Fibroblast of villous mesenchyme (primary cell): ENCODE data around the gene FMO4. TPM values are rescaled to one million over a fixed set of nuclear protein-coding genes. Genes with fewer than 3 reads are reported as not detected.
"Not testable (repeated sequence)": the region's sequence is repeated elsewhere in the genome, so short reads cannot be mapped to it uniquely, and the experiment has no call there.

Experiments used
- DNase-seq: peaks from one replicate; pipeline ENCODE4 v3.0.0-alpha.2; 2010; ENCODE audit warnings: low read depth
- H3K4me3 ChIP-seq: 2 replicates; pipeline ENCODE4 v1.5.1; 2011; ENCODE audit warnings: low read depth, mild to moderate bottlenecking, low read length
- total RNA-seq: library from RNA; depleted of rRNA; stranded (reverse); fragments of >200 nt; gene quantifications from 2 replicates; pipeline ENCODE4 v1.2.3, GENCODE V29; 2012
- TF ChIP-seq, protein P1 (sequence below): IDR thresholded peaks from 2 replicates; pipeline ENCODE4 v1.5.1; 2012; ENCODE audit warnings: low read depth, mild to moderate bottlenecking, low read length; ENCODE audit not compliant: insufficient read depth

FMO4 gene
- total RNA-seq, 1 donor = 1.7 TPM

DNA sequence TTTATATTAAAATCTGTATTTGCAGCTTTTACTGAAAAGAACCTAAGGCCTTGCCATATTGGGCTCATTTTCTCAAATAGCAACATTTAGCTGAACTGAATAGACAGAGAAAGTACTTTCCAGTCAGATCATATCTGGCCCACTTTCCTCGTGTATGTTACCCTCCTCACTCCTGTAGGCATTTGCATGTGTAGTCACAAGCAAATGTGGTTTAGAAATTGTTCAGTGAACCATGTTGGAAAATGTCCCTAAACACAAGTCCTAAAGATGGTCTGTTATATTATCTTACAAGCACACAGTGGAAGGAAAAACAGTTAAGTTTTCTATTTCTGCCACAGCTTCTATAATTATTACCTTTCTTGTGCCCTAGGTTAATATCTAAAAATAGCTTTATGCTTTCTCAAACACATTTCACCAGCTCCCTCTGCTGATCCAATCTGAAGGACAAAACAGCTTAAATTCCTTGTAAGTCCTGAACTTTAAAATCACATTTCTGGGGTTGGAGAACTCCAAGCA is 606 bp upstream of the FMO4 start:
- H3K4me3 ChIP-seq = no peak overlapping the region
- no peak for DNase-seq
- TF ChIP-seq, protein P1, sequence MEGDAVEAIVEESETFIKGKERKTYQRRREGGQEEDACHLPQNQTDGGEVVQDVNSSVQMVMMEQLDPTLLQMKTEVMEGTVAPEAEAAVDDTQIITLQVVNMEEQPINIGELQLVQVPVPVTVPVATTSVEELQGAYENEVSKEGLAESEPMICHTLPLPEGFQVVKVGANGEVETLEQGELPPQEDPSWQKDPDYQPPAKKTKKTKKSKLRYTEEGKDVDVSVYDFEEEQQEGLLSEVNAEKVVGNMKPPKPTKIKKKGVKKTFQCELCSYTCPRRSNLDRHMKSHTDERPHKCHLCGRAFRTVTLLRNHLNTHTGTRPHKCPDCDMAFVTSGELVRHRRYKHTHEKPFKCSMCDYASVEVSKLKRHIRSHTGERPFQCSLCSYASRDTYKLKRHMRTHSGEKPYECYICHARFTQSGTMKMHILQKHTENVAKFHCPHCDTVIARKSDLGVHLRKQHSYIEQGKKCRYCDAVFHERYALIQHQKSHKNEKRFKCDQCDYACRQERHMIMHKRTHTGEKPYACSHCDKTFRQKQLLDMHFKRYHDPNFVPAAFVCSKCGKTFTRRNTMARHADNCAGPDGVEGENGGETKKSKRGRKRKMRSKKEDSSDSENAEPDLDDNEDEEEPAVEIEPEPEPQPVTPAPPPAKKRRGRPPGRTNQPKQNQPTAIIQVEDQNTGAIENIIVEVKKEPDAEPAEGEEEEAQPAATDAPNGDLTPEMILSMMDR = no peak

DNA sequence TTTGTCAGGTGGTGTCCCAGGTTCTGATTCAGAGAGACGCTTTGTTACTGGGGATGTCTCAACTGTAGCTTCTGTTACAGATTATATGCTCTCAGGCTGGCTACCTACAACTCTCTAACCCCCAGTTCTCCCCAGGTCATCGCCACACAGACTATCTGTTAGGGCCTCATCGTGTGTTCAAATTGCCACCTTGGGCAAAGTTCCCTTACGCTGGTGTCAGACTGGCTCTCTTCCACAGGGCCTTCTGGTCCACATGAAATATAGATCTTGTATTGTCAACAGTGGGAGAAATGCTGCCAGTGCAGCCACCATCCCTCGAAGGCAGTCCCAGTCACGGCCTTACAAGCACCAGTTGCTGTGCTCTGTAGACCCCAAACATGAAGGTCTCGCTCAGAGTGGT is 15.3 kb downstream of the FMO4 start:
- H3K4me3 ChIP-seq = no peak overlapping the region
- TF ChIP-seq, protein P1 = no peak

DNA sequence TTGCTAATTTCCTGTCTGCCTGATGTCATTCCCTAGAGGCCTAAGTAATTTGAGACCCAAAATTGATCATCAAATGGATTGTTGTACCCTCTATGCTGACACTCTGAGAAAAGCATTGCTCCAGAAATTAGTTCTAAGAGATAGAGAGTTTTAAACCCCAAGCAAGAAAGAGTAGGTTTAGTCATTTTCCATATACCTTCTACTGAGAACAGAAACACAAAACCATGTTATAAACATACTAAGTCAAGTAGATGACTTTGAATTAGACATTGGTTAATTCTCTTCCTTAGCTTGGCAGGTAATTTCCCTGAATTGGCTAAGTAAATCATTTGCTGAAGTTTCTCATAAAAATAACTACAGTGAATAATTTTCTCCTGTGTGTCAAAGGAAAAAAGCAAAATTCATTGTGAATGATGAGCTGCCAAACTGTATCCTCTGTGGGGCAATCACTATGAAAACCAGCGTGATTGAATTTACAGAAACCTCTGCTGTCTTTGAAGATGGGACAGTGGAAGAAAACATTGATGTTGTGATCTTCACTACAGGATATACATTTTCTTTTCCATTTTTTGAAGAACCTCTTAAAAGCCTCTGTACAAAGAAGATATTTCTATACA is 20.1 kb downstream of the FMO4 start:
- TF ChIP-seq, protein P1 = no peak
- no peak overlapping the region for H3K4me3 ChIP-seq
- DNase-seq = no peak

More for the DNA sequence above, 15.3 kb downstream of the FMO4 start:
- no peak for DNase-seq

DNA sequence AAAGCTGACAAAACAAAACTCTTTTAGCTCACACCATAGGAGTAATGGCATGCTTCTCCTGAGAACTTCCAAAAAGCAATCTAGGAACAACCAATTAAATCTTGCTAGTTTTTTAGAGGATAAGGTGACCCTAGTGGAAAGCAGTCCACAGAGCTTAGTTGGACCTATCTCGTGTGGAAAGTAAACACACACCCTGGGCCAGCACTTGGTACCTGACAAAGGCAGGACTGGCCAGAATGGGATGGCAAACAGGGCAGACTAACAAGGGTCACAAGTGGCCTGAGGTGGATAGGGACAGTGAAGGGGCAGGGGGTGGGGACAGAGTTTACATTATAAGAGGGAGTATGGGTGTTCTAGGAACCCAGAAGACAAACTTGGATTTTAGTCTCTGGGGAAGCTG is 22.0 kb downstream of the FMO4 start:
- DNase-seq = no peak
- TF ChIP-seq, protein P1 = no peak
- H3K4me3 ChIP-seq = no peak overlapping the region

DNA sequence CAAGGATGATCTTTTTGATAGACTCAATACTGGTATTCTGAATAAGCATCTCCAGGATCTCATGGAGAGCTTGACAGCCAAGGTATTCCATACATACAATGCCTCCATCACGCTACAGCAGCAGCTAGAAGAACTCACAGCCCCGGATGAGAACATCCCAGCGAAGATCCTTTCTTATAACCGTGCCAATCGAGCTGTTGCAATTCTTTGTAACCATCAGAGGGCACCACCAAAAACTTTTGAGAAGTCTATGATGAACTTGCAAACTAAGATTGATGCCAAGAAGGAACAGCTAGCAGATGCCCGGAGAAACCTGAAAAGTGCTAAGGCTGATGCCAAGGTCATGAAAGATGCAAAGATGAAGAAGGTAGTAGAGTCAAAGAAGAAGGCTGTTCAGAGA is 25.4 kb downstream of the FMO4 start:
- not testable (repeated sequence) for DNase-seq, H3K4me3 ChIP-seq

DNA sequence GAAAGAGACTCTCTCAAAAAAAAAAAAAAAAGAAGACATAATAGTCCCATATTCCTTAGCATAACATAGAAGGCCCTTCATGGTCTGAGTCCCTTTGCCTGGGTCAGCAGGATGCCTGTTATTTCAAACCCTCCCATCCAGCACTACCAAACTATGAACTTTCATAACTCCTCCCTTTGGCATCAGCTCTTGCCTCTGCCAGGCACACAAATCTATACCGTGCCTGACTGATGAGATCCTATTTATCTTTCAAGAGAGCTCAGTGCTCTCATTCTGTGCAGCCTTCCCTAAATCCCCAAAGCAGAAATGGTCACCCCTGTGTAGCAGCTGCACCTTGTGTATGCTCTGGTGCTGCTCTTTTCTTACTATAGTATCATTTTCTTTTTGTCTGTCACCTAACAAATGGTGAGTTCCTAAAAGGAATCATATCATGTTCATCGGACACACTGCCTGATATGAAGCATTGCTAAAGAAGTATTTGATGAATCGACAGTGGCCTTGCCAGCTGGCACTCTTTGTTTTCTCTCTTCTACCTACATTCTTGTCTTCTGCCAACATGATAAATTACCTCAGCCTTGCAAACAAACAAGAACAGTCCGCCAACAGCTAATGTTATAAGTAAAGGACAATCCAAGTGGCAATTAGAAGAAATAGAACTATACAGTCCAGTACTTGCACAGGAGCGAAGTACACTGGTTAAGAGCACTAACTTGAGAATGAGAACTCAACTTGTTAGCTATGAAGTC is 29.9 kb downstream of the FMO4 start:
- TF ChIP-seq, protein P1 = no peak
- DNase-seq = no peak
- no peak overlapping the region for H3K4me3 ChIP-seq

DNA sequence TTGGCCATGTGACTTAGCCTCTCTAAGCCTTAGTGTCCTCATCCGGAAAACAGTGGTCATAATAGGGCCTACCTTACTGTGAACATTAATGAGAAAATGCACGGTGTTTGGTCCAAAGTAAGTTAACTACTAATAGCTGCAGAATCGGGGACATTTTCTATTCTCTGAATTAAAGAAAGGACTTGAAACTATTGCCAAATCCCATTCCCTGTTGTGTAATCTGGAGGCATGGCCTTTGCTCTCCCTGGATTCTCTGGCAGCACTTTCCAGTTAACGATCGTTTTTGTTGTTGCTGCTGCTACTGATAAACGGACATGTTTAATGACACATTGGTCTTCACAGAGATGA is 30.5 kb downstream of the FMO4 start:
- TF ChIP-seq, protein P1 = no peak
- H3K4me3 ChIP-seq = no peak overlapping the region
- DNase-seq = peak; percentile 55
